ENCODE data around the gene RERE.

The RERE gene

DNA sequence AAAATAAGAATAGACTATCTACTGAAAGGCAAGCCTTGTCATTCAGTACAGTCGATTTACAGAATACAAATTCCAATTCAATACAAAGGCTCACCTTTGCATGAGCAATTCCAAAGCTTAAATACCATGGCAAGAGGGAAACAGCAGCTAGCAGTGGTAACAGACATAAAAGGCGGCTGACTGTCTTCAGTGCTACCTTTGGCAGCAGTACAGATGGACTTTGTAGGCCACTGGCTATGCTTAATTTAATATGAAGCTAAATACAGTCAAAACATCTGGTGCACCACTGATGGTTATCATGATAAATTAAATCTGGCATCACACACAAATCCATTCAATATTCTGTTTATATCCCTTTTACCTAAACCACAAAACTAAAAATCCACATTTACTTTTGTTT is 62.4 kb downstream of the RERE start:
- H3K4me1 ChIP-seq (ENCODE audit: control insufficient read depth, insufficient read depth, low read length) = peaks cover 8% of the 10 kb centered on the region
- H3K9ac ChIP-seq (ENCODE audit: low read length) = no peak overlapping the region
- H3K27ac ChIP-seq (ENCODE audit: low read depth, low read length) = no peak overlapping the region
- H3K4me3 ChIP-seq (ENCODE audit: low read length) = no peak overlapping the region
- H3K36me3 ChIP-seq (ENCODE audit: control insufficient read depth, insufficient read depth, low read length) = no peaks in the 10 kb centered on the region
- no peaks in the 10 kb centered on the region for H3K27me3 ChIP-seq (ENCODE audit: control insufficient read depth, insufficient read depth, low read length)

DNA sequence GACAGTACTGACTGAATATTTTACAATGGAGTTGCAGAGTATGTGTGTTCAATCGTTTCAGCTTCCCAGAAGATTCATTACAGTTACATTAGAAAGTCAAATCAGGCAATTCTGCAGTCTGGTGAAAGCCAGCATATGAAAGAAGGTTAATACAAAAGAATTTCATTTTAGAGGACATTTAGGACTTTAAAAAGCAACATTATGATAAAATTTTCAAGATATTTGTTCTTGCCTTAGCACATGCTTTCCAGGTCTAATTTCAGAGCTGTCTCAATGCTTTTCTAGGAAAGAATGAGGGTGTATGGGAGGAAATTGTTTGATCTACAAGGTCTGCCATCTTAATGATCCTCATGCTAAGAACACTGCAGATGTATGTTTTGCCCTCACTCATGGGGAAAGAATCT is 63.2 kb downstream of the RERE start:
- H3K27me3 ChIP-seq (ENCODE audit: control insufficient read depth, insufficient read depth, low read length) = no peaks in the 10 kb centered on the region
- no peak overlapping the region for H3K27ac ChIP-seq (ENCODE audit: low read depth, low read length)
- no peak overlapping the region for H3K4me3 ChIP-seq (ENCODE audit: low read length)

DNA sequence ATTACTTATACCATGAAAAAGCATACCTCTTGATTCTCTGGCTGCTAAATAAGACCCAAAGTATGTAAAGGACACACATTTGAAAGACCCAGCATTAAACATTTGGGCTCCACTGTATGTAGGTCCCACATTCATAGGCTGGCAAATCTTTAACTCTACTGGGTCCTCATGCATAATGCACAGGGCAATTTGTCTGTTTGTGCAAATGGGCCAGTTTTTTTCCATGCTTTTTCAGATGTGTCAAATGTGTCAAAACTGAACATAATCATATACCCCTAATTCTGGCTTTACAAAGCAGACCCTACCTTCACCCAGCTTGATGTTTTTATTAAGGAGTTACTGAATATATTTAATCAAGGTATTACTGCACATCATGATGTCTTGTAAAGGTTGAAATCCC is 63.7 kb downstream of the RERE start:
- peaks cover 8% of the 10 kb centered on the region for H3K4me1 ChIP-seq (ENCODE audit: control insufficient read depth, insufficient read depth, low read length)
- H3K27ac ChIP-seq (ENCODE audit: low read depth, low read length) = no peak overlapping the region
- no peak overlapping the region for H3K9ac ChIP-seq (ENCODE audit: low read length)
- H3K36me3 ChIP-seq (ENCODE audit: control insufficient read depth, insufficient read depth, low read length) = no peaks in the 10 kb centered on the region
- H3K4me3 ChIP-seq (ENCODE audit: low read length) = no peak overlapping the region
- H3K27me3 ChIP-seq (ENCODE audit: control insufficient read depth, insufficient read depth, low read length) = no peaks in the 10 kb centered on the region

More for the DNA sequence above, 63.2 kb downstream of the RERE start:
- Histone ChIP-seq H3K36me3 (ENCODE audit: control insufficient read depth, insufficient read depth, low read length) (no peaks in the 10 kb centered on the region), H3K4me1 (ENCODE audit: control insufficient read depth, insufficient read depth, low read length) (peaks cover 8% of the 10 kb centered on the region), H3K9ac (ENCODE audit: low read length) (no peak overlapping the region)

DNA sequence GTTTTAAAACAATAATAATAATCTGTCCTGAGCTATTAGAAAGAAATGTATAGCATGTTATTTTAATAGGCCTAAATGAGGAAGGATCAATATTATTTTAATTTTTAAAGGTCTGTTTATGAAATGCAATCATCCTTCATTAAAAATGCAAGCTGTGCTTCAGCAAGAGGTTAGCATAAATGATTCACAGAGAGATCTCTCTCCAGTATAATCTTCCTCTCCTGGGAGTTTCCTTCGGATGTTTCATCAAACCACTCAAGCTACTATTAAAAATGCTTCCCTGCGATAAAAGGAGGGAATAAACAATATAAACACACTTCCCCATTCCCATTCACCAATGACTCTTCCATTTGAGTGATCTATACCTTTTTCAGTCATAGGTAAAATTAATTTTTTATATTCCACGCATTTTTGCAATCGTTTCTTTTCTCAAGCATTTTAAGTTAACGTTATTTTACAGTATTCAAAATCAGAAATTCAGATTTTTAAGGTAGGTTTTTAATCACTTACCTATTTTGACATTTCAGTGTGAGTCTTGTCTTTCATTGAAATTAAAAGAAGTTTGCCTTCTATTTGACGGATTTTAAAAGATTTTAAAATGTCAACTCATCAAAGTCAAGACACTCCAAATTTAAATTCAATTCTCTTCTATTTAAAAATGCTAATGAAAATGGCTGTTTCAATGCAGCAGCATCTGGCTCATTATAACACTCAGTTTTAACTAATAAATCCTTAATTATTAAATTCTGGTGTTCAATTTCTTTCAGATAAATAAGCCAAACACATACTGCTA is 64.3 kb downstream of the RERE start:
- H3K36me3 ChIP-seq (ENCODE audit: control insufficient read depth, insufficient read depth, low read length) = no peaks in the 10 kb centered on the region
- H3K9ac ChIP-seq (ENCODE audit: low read length) = no peak overlapping the region
- peaks cover 8% of the 10 kb centered on the region for H3K4me1 ChIP-seq (ENCODE audit: control insufficient read depth, insufficient read depth, low read length)
- no peak overlapping the region for H3K4me3 ChIP-seq (ENCODE audit: low read length)
- H3K27ac ChIP-seq (ENCODE audit: low read depth, low read length) = no peak overlapping the region
- H3K27me3 ChIP-seq (ENCODE audit: control insufficient read depth, insufficient read depth, low read length) = no peaks in the 10 kb centered on the region

DNA sequence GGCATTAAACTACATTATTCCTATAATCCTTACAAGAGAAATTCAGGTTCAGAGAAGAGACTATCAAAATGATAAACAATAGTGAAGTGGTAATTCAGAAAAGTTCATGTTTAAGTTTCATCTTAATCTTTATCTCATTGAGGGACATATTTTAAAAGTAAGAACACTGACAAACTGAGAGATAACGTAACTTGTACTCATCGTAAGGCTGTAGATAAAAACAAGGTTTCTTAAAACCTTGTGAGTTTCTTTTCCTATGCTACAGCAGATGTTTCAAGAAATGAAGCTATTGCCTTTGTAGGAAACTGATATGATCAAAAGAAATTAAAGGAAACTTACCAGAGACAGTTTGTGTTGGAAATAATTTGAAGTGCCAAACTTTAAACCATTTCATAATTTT is 65.0 kb downstream of the RERE start:
- Histone ChIP-seq H3K27ac (ENCODE audit: low read depth, low read length) (no peak overlapping the region), H3K4me3 (ENCODE audit: low read length) (no peak overlapping the region), H3K4me1 (ENCODE audit: control insufficient read depth, insufficient read depth, low read length) (peaks cover 8% of the 10 kb centered on the region), H3K36me3 (ENCODE audit: control insufficient read depth, insufficient read depth, low read length) (no peaks in the 10 kb centered on the region), H3K27me3 (ENCODE audit: control insufficient read depth, insufficient read depth, low read length) (no peaks in the 10 kb centered on the region), H3K9ac (ENCODE audit: low read length) (no peak overlapping the region)

DNA sequence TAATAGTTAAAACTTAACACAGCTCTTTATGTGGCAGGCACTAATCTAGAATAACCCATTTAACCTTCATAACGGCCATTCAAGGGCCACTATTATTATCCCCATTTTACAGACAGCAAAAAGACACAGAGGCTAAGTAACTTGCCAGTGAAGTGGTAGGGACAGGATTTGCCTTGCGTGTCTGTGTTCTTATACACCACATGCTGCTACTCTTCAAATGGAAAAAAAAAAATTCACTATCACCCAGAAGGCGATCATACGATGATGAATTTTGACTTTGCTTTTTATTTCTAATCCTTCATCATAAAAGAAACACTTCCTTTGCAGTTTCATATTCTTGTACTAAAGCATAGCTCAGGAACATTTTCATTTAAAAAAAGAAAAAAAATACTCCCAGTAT is 65.5 kb downstream of the RERE start:
- no peak overlapping the region for H3K4me3 ChIP-seq (ENCODE audit: low read length)
- no peaks in the 10 kb centered on the region for H3K36me3 ChIP-seq (ENCODE audit: control insufficient read depth, insufficient read depth, low read length)
- H3K27me3 ChIP-seq (ENCODE audit: control insufficient read depth, insufficient read depth, low read length) = no peaks in the 10 kb centered on the region
- peaks cover 8% of the 10 kb centered on the region for H3K4me1 ChIP-seq (ENCODE audit: control insufficient read depth, insufficient read depth, low read length)
- H3K27ac ChIP-seq (ENCODE audit: low read depth, low read length) = no peak overlapping the region
- no peak overlapping the region for H3K9ac ChIP-seq (ENCODE audit: low read length)

DNA sequence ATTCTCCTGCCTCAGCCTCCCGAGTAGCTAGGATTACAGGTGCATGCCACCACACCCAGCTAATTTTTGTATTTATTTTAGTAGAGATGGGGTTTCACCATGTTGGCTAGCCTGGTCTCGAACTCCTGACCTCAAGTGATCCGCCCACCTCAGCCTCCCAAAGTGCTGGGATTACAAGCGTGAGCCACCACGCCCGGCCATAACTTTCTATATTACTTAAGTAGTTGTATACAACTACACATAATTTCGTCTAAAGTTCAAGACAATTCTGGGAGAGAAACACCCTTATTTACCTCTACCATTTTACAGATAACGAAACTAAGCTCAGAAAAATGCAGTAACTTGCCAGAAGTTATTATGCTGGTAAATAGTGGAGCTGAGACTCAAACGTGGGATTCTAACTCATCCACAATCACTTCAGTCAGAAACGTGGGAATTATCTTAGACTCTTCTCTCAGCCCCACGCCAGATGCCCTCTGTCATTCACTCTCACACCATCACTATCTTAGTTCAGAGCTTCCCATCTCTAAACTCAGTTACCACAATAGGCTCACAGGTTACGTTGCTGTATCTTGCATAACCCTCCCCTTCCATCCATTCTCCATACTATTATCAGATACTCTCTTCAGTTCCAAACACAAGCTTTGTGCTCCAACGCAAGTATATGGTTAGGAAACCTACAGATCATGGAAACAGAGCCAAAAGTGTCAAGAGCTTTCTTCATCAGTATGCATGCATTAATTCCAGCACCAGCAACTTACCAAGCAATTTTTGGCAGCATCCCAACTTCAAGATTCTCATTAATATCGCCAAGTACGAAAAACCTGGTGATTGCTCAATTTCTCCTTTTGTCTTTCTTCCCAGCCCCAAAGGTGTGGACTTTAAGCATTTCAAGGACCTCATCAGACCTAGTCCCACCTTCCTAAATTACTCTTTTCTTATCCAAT is 69.3 kb downstream of the RERE start:
- Histone ChIP-seq H3K27ac (ENCODE audit: low read depth, low read length) (no peak overlapping the region), H3K4me1 (ENCODE audit: control insufficient read depth, insufficient read depth, low read length) (peaks cover 2% of the 10 kb centered on the region), H3K36me3 (ENCODE audit: control insufficient read depth, insufficient read depth, low read length) (no peaks in the 10 kb centered on the region), H3K27me3 (ENCODE audit: control insufficient read depth, insufficient read depth, low read length) (no peaks in the 10 kb centered on the region), H3K4me3 (ENCODE audit: low read length) (no peak overlapping the region), H3K9ac (ENCODE audit: low read length) (no peak overlapping the region)

DNA sequence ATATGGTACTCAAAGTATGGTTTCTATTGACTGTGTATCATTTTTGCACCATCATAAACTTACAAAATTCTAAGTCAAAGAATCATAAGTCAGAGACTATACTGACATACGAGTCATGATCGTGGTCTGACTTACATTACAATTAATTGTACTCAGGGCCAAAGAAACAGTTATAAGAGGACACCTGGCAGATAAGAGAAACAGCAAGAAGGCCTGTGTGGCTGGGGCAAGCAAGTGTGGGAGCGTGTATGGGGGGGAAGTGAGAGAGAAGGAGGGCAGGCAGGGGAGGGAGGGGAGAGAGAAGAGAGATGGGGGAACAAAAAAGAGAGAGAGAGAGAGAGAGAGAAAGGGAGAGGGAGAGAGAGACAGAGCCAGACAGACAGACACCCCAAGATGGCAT is 70.9 kb downstream of the RERE start:
- Histone ChIP-seq H3K27ac (ENCODE audit: low read depth, low read length) (no peak overlapping the region), H3K9ac (ENCODE audit: low read length) (no peak overlapping the region), H3K4me1 (ENCODE audit: control insufficient read depth, insufficient read depth, low read length) (peaks cover 2% of the 10 kb centered on the region), H3K4me3 (ENCODE audit: low read length) (no peak overlapping the region), H3K27me3 (ENCODE audit: control insufficient read depth, insufficient read depth, low read length) (no peaks in the 10 kb centered on the region), H3K36me3 (ENCODE audit: control insufficient read depth, insufficient read depth, low read length) (no peaks in the 10 kb centered on the region)

DNA sequence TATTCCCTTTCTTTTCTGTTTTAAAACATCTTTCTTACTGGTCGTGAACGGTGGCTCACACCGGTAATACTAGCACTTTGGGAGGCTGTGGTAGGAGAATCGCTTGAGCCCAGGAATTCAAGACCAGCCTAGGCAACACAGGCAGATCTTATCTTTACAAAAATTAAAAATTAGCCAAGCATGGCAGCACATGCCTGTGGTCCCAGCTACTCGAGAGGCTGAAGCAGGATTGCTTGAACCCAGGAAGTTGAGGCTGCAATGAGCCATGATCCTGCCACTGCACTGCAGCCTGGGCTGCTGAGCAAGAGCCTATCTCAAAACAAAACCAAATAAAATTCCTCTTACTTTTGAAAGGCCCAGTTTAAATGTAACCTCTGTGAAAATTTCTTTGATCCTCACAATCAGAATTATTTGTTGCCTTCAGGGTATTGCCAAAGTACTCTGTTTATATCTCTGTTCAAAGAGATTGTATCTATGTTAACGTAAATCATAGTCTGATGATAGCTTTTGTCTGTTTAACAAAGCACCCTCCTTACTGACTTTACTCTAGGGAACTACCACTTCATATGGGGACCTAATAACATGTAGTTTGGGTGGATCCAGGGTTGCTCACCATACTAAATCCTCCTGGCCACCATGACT is 71.6 kb downstream of the RERE start:
- Histone ChIP-seq H3K4me1 (ENCODE audit: control insufficient read depth, insufficient read depth, low read length) (peaks cover 2% of the 10 kb centered on the region), H3K27ac (ENCODE audit: low read depth, low read length) (no peak overlapping the region), H3K27me3 (ENCODE audit: control insufficient read depth, insufficient read depth, low read length) (no peaks in the 10 kb centered on the region), H3K9ac (ENCODE audit: low read length) (no peak overlapping the region), H3K36me3 (ENCODE audit: control insufficient read depth, insufficient read depth, low read length) (no peaks in the 10 kb centered on the region), H3K4me3 (ENCODE audit: low read length) (no peak overlapping the region)

DNA sequence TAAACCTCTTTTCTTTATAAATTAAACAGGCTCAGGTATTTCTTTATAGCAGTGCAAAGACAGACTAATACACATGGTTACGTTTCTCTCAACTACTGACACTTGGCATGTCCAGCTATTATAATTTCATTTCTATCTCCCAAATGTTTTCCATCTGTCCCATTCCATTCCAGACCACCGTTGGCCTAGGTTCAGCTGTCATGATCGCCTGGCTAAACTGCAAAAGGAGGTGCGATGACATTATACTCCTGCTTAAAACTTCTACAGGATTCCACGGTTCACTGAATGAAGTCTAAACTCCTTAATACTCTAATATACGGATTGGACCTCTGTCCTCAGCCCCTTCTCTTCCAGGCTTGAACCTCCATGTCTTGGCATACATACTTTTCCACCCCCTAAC is 72.1 kb downstream of the RERE start:
- Histone ChIP-seq H3K36me3 (ENCODE audit: control insufficient read depth, insufficient read depth, low read length) (no peaks in the 10 kb centered on the region), H3K9ac (ENCODE audit: low read length) (no peak overlapping the region), H3K4me1 (ENCODE audit: control insufficient read depth, insufficient read depth, low read length) (peaks cover 2% of the 10 kb centered on the region), H3K27ac (ENCODE audit: low read depth, low read length) (no peak overlapping the region), H3K4me3 (ENCODE audit: low read length) (no peak overlapping the region), H3K27me3 (ENCODE audit: control insufficient read depth, insufficient read depth, low read length) (no peaks in the 10 kb centered on the region)

DNA sequence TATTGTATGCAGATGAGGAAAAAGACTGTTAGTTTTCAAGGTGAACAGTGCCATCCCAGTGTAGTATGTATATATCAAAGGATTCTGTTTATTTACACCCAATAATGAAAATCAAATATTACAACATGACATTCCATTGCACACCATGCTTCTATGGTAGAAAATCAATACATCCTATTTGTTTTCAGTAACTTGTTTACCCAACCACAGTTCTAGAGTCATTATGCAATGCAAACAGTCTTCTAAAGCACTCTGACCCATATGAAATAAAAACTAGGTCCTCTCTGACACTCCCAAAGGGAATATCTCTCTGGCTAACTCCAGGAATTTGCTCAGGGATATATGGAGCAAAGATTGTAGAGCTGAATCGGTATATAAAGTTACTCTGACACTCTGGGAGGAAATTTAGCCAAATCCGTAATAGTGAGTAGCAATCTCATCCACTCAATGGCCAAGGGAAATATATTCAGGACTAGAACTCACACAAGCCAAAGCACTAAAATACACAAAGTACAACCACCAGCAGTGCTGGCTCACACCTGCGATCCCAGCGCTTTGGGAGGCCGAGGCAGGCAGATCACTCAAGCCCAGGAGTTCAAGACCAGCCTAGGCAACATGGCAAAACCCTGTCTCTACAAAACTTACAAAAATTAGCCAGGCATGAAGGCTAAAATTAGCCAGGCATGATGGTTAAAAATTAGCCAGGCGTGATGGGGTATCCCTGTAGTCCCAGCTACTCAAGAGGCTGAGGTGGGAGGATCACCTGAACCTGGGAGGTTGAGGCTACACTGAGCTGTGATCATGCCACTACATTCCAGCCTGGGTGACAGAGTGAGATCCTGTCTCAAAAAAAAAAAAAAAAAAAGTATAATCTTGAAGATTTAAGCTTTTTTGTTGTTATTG is 75.2 kb downstream of the RERE start:
- H3K27me3 ChIP-seq (ENCODE audit: control insufficient read depth, insufficient read depth, low read length) = no peaks in the 10 kb centered on the region
- H3K4me1 ChIP-seq (ENCODE audit: control insufficient read depth, insufficient read depth, low read length) = peaks cover 2% of the 10 kb centered on the region
- no peaks in the 10 kb centered on the region for H3K36me3 ChIP-seq (ENCODE audit: control insufficient read depth, insufficient read depth, low read length)
- H3K27ac ChIP-seq (ENCODE audit: low read depth, low read length) = no peak overlapping the region
- H3K9ac ChIP-seq (ENCODE audit: low read length) = no peak overlapping the region
- no peak overlapping the region for H3K4me3 ChIP-seq (ENCODE audit: low read length)

Data from rectal smooth muscle tissue (tissue), 1 donor.